GM19397 (cell line): ENCODE data around the gene USPL1.

Experiments used
- ATAC-seq: cut with Tn5 transposase; IDR thresholded peaks from one replicate; pipeline ENCODE4 v1.9.1; 2021; ENCODE audit warnings: mild to moderate bottlenecking, moderate library complexity; ENCODE audit not compliant: unreplicated experiment

Gene USPL1

DNA sequence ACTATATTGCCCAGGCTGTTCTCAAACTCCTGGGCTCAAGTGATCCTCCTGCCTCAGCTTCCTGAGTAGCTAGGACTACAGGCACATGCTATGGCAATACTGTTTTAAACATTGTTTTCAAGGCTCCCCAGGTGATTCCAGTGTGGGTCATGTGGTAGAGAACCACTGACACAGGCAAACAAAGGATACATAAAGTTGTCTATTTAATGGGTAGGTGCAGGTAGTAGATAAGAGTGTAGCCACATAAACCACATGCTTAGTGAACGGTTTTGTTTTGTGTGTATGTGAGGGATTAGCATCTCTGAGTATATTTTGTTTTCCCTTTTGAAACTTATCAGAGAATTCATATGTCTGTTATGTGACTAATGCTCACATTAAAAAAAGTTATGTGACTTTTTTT lies 36.7 kb downstream of the USPL1 start:
- ATAC-seq = no peak

DNA sequence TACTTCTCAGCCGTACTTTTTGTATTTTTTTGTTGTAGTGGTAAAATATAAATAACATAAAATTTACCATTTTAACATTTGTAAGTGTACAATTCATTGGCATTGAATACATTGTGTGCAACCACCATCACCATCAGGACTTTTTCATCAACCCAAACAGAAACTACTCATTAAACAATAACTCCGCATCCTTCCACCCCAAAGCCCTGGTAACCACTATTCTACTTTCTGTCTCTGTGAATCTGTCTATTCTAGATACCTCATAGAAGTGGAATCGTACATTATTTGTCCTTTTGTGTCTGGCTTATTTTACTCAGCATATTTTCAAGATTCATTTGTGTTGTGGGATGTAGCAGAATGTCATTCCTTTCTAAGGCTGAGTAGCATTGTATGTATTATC lies 38.5 kb downstream of the USPL1 start:
- ATAC-seq = no peak

DNA sequence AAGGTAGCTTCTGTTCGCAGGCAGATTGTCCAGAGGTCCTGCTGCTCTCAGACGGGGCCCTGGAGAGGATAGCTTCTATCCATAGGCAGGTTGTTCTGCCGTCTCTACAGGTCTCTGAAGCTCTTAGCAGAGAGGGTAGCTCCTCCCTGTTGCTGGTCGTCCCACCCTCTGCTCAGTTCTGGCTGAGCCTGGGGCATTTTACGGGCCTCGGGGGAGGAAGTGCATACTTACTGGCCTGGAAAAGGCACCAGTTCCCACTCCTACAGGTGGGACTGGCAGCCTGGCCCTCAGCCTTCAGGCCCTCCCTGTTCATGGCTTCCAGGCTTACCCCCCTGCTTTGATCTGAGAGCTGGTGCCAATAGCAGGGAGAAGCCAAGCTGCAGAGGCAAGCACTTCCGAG lies 42.3 kb downstream of the USPL1 start:
- no peak for ATAC-seq

DNA sequence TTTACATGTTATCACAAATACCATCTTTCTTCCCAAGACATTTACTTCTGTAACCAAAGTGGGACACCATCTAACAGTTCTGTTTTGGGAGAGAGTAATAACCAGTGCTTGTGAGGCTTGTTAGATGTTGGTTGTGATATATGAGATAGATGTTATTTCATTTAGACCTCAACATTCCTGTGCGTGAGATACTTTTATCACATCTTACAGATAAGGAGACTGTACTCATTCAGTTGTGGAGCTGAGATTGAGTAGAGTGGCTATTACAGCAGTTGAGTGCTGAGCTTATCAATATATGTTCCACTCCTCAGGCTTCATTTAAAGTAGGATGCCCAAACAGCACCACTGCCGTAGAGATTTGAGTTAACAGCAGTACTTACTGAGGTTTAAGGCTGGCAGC lies 43.1 kb downstream of the USPL1 start:
- ATAC-seq = no peak

DNA sequence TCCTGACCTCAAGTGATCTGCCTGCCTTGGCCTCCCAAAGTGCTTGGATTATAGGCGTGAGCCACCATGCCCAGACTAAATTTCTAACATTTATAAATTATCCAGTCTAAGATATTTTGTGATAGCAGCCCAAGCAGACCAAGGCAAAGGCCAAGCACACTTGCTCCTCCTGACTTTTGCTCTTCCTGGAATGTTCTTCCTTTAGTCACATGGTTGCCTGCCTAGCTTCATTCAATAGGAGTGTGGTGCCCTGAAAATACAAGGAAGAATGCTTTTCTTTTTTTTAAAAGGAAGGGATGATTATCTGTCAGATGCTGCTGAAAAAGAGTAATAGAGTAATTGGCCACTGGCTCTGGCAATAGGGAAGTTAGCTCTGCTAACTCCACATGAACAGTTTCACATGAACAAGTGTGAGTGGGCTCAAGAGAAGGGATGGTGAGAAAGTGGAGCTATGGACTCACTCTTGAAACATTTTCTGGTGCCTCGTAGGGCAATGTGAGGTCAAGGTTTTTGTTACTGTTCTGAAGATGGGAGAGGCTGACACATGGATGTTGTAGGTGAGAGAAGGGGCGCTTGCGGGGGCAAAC lies 47.1 kb downstream of the USPL1 start:
- ATAC-seq = no peak

DNA sequence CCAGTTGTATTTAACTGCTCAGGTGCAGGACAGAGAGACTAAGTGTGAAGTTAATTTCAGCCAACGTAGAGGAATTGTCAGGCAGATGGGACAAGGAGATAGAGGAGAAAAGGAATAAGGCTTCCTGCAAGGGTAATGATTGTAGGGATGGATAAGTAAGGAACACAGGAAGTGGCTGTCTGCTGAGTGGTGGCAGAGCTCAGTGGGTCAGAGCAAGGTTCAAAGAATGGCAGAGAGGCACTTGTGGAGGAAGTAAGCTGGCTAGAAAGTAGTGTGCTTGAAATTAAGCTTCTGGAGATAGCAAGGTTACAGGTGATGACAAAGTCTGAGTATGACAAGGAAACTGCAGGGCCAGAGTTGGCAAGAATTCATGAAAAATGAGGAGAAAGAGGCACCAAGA lies 47.9 kb downstream of the USPL1 start:
- no peak for ATAC-seq

DNA sequence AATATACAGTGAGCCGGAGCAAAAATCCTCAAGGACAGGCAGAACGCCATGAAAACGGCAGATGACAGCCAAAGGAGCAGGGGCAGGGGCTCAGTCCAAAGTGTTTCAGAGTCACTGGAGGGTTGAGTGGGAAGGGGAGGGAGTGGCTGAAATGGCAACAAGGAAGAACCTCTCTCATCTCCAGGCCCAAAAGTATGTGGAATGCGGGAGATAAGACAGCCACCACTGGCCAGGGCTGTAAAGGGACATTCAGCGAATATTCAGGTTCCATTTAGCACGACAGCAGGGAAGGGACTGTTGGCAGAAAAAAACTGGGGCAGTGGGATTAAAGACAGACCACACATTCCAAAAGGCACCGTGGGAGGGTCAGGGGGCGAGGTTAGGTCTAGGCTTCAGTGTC lies 48.4 kb downstream of the USPL1 start:
- ATAC-seq = no peak

DNA sequence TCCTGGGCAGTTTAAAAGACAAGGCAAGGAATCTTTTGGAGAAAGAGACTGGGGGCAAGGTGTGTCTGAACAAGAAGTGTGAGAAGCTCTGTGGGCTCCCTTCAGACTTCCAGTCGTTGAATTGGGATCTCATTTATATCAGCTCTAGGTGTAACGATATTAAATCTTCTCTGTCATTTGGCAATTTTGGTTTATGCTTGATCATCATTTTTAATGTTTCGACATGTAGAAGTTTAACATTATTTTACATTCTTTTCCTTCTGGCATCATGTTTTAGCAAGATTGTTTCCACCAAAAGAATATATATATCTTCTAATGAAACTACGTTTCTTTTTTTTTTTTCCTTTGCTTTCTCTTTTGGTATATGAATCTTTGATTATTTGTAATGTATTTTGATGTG lies 49.3 kb downstream of the USPL1 start:
- ATAC-seq = no peak

DNA sequence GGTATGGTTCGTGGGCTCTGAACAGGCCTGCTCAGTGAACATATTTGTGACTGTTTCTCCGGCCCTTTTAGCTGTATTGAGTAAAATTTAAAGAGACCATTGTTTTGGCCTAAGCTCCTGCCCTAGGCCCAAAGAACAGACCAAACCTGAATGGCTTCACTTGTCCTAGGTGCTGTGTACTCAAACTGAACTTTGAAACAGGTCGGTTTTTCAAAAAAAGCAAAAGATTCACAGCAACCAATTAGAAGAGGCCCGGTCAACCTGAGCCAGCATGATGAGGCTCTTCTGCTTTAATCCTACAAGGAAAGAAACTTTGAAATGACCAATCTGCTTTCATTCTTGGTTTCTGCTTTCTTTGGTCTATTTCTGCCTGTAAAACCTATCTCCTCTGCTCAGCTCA lies 50.6 kb downstream of the USPL1 start:
- no peak for ATAC-seq

DNA sequence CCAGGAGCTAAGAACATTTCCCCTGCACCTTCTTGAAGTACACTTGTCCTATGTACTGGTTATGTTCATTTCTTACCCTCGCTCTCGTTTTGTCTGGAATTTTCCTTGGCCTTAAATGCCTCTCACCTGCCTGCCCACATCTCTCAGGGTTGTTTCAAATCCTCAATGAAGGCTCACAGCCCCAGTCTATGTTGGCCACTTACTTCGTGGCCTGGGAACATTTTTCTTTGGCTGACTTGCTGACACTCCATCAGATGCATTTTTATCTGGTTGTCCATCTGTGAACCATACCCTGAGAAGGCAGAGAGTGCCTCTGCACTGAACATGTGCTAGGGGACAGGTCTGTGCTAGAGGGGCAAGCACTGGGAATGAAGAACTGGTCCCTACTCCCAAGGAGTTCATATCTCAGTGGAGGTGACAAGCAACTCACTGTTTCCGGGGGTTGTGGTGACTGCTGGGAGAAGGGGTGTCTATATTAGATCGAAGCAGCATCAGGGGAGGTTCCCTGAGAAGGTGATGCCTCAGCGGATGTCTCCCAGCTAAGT lies 53.6 kb downstream of the USPL1 start:
- no peak for ATAC-seq

DNA sequence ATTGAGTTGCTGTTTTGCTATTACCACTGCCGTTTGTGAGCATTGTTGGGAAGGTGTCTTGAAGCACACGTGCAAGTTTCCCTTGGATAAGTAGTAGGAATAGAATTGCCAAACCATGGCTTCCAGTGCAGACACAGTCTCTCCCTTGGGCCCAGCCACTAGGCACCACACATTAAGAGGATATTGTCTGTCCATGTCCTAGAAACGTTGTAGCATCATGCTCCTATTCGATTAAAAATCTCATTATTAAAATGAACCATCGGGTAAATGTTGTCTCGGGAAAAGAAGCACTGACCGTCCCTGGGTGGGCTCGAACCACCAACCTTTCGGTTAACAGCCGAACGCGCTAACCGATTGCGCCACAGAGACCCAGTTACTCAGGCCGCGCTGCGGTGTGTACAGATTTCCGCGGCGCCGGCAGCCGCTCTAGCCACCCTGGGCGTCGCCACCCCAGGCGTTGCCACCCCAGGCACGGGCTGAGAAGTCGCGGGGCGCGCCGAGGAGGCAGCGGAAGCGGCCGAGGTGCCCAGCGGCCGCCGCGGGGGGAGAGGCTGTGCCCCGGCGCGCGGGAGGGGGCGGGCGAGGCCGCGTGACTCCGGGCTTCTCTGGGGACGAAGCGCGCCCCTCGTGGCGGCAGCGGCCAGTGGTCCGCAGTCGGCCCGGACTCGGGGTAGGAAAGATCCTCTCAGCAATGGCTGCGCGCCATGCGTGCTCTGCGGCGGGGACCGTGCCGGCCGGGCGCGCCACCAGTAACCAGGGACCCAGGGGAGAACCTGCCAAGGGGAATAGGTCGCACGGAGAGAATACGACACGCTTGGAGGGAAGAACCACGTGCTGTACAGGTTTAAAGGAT lies 56.2 kb downstream of the USPL1 start:
- ATAC-seq = peak; percentile 93

DNA sequence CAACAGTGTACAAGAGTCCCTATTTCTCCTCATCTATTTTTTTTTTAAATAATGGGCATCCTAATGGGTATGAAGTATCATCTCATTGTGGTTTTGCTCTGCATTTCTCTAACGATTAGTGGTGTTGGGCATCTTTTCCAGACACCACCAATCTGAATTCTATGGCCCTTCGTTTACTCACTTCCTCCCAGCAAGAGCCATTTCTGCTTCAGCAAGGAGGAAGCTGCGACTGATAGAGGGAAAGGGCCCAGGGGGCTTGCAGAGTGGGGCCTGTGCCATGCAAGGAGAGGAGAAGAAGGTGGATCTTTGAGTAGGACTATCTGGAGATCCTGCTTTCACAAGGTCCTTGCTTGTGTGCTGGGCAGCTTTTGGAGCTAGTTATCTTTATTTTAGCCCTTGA lies 58.0 kb downstream of the USPL1 start:
- ATAC-seq = no peak

DNA sequence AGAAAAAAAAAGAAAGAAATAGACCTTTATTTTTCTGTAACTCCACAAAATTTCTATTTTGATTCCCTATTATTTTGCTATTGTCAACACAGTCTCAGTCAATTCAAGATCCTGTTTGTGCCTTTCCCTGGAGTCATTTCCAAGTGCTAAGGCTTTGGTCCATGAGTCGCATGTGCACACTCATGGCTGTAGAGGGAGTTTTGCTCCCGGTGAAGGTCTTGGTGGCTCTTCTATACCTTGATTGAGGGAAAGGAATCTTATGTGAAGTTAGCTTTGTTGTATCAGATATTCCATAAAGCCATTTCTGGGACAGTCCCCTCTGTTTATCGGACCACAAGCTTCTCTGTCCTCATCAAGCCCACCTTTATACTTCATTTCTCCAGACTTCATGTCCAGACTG lies 59.0 kb downstream of the USPL1 start:
- no peak for ATAC-seq

DNA sequence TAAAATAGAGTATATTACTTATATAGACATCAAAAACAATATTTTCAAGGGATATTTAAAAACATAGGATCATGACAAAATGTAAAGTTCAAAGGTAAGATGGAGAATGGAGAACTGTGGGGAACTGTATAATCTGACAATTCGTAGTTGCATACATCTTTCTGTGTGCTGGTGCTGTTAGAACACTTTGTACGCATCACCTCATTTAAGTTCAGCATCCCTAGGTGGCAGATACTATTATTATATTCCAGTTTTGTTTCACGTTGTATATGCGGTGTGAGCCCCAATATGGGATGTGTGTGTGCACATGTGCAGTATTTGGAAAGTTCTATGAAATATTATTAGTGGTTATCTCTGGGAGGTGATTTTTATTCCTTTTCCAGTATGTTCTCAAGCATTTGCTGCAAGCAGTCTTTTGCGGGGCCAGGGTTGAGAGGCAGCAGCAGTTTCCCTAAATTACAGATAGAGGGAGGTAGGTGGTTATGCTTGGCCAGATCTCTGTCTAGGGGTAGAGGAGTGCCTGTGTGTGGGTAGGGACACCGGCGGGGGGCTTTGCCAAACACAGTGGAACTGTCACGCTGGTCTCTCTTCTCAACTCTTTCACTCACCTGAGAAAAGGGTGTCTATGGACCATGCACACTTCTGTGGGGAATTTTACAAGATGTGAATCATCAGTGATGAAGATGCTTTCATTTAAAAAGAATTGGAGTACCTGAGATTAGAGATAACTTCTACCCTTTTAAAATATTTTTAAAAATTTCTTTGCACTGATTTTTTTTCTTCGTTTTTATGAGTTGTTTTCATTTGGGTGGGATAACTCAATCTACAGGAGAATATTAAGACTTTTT lies 62.0 kb downstream of the USPL1 start:
- ATAC-seq = no peak

DNA sequence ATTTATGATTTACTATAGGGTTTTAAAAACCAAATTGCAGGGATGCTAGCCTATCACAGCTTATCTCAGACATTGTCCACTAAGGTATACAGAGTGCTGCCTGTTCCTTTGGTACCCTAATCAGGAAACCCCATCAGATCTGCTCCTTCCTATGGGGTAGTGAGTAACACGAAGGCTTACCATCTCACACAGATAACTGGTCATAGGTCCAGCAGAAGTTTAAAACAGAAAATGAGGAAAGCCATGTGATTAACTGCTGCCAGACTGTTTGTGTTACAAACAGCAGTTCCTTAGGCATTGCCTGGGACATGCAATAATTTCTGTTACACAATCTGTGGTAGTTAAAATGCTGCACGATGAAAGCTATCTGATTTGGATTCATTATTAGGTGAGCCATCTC lies 64.1 kb downstream of the USPL1 start:
- ATAC-seq = no peak

DNA sequence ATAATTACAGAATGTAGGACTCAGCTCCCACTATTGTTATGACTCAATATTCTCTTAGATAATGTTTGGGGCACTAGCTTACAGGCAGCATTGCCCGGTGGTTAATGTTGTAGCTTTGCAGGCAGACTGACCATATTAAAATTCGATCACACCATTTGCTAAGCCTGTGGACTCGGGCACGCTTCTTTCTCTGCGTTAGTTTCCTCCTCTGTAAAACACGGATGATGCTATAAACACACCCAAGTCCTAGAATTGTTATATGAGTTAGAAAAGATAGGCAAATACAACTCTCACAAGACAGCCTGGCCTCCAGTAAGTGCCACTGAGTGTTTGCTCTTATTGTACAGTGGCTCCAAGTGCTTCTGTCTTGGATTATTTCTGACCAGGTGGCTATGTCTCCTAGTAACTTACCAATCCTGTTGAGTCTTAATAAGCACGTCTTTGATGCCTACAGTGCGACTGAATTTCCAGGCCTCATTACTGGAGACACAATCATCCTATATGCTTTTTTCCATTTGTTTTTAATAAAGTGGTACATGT lies 67.7 kb downstream of the USPL1 start:
- ATAC-seq = no peak

DNA sequence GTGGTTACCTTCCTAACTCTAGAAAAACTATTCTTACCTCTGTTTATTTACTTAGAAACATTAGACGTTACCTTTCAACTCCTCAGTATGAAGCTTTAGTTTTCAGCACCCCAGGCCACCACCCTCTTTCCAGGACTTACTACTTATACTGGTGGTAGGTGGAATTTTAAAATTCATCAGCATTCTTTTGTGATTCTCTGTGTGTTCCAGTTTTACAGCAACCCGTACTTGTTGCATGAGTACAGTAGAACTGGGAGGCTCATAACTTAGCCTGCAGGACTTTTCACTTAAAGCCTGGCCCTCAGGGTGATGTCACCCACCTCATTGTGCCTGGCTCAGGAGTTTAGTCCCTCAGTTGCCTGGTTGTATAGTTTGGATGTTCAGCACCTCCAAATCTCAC lies 68.3 kb downstream of the USPL1 start:
- ATAC-seq = no peak

DNA sequence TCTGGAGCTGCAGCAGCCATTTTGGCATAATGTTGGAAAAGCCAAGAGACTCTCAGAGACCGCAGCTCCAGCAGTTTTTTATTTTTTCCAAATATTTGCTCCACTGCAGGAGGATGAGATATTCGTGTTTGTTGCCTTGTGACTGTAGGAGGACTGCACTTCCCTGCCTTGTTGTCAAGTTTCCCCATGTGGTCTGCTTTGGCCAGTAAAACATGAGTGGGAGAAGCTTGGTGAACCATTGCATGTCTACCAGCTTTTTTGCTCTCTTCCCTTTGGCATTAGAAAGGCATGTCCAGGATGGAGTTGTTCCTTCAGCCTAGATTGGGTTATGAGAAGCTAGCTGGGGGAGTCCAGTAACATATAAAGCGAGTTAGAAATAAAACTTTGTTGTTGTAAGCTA lies 69.9 kb downstream of the USPL1 start:
- no peak for ATAC-seq

DNA sequence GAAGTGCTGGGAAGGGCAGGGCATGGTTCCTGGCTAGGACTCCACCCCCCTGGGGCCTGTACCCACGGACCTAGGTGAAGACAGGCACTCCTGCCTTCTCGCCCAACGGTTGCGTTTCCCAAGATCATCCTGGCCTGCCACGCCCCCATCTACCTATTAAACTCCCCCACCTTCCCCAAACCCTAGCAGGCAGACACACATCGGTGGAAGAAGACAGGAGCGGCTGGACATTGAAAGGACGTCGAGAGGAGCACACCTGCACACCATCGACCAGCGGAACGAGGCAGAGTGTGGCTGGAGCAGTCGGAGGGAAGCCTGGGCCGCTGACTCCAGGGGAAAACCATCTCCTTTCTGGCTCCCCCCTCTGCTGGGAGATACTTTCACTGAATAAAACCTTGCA lies 72.0 kb downstream of the USPL1 start:
- ATAC-seq = no peak

DNA sequence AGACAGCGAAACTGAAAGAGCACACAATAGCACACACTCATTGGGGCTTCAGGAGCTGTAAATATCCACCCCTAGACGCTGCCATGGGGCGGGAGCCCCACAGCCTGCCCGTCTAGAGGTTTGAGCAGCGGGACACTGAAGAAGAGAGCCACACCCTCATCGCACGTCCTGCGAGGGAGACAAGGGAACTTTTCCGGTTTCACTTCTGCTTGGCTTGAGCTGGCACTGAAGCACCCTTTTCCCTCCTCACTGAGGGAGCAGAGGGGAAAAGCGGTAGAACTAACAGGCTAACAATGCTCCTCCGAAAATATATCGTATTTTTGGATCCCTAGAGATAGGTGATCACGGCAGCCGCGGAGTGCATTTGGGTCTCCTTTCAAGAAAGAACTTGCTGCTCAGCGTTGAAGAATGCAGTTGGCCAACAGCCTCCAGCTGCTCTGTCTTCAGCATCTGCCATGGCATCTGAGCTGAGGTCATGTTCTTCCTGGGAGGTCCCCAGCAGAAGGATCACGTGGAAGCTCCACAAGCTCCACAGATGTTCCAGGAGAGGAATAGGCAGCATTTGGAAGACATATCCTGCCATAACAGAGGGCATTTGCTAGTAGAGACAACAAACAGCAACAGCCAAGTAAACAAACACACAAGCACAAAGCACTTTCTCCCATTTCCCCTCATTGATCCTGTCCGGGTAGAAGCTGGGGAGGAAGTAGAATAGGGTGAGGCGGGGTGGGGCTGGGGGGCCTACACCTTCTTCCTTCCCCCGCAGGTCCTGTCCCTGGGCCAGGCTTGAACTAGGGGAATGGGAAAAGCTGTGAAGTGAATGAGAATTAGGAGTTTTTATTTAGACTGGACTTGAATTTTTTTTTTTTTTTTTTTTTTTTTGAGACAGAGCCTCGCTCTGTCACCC lies 72.8 kb downstream of the USPL1 start:
- ATAC-seq = peak; percentile 68
